Measurements from ENCODE around the gene RAD51B.

DNA sequence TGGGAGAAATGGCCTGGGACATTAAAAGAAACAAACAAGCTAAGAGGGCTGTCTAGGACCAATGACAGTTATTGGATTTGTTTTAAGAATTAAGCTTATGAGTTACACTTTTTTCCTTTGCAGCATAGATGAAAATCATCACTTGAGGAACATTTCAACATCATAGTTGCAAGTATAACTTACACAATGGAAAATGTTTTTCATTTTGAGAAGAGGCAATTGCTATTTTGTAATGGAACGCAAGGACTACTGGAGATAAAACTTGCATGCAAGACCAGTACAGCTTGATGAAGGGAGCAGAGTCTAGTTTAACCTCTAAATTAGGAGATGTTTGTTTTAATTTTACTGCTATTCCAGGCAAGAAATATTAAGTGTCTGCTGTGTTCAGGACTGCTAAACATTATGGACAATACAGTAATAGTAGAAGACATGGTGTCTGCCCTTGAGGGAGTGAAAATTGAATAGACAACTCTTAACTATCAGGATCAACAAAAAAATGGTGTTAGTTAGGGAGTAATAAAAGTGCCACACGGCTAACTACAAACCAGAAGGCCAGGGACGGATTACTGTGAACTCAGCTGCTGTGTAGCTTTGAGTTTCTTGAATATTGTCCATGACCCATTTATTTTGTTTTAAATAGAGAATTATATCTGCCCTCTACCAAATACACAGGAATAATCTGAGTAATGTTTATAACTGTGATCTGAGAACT, 374.5 kb downstream of the RAD51B start:
- TF ChIP-seq CBX3 (IDR thresholded peaks at IDR 0.05; ENCODE audit: low read depth): no peak
- TF ChIP-seq, protein P1, sequence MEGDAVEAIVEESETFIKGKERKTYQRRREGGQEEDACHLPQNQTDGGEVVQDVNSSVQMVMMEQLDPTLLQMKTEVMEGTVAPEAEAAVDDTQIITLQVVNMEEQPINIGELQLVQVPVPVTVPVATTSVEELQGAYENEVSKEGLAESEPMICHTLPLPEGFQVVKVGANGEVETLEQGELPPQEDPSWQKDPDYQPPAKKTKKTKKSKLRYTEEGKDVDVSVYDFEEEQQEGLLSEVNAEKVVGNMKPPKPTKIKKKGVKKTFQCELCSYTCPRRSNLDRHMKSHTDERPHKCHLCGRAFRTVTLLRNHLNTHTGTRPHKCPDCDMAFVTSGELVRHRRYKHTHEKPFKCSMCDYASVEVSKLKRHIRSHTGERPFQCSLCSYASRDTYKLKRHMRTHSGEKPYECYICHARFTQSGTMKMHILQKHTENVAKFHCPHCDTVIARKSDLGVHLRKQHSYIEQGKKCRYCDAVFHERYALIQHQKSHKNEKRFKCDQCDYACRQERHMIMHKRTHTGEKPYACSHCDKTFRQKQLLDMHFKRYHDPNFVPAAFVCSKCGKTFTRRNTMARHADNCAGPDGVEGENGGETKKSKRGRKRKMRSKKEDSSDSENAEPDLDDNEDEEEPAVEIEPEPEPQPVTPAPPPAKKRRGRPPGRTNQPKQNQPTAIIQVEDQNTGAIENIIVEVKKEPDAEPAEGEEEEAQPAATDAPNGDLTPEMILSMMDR (IDR thresholded peaks at IDR 0.05 in 2 of 3, conservative IDR thresholded peaks at IDR 0.05 in 1 of 3; ENCODE audit: borderline replicate concordance in 1 of 3, insufficient read depth in 1 of 3, low read depth in 2 of 3, low read length in 2 of 3): no peak
- no peak for TF ChIP-seq POLR2AphosphoS5 (IDR thresholded peaks at IDR 0.05; ENCODE audit: low read depth, low read length)

Measured in HCT116 (cell line).